ENCODE results near the gene C10orf67. TPM values are rescaled to one million over a fixed set of nuclear protein-coding genes. Genes with fewer than 3 reads are reported as not detected.
"Not testable (repeated sequence)": the region's sequence is repeated elsewhere in the genome, so short reads cannot be mapped to it uniquely, and the experiment has no call there.

C10orf67 gene
- 0.04 TPM for total RNA-seq
- polyA plus RNA-seq (ENCODE audit: insufficient read depth in 1 of 8, insufficient read length in 8 of 8, low replicate concordance in 1 of 8) = under 1 TPM in 7 of 8 donors, not detected in 1; 0.06 to 0.37 (median 0.23) TPM
- long read RNA-seq, donor 1 = 0 reads
- long read RNA-seq, donor 2 = 0 reads
- long read RNA-seq, donor 3 = 0 reads
- long read RNA-seq, donor 4 = 0 reads
- long read RNA-seq, donor 5 = 0 reads
- long read RNA-seq, donor 6 = 0 reads
- long read RNA-seq, donor 7 = 0 reads
- long read RNA-seq, donor 8 = 0 reads
- long read RNA-seq, donor 9 = 0 reads
- long read RNA-seq, donor 10 = 0 reads
- long read RNA-seq, donor 11 = 0 reads

- Histone ChIP-seq H3K27ac (ENCODE audit: low read length) (no peak within 1 kb of the TSS), H3K4me3 (ENCODE audit: low read length) (peak within 1 kb of the TSS; percentile 48), H3K36me3 (ENCODE audit: control insufficient read depth, insufficient read depth, low read length) (no peaks in the 10 kb centered on the region), H3K4me1 (ENCODE audit: control insufficient read depth, insufficient read depth, low read length) (peaks cover 11% of the 10 kb centered on the region), H3K9me3 (replicated peaks; ENCODE audit: control insufficient read depth, low read depth, low read length) (no peaks in the 10 kb centered on the region), H3K27me3 (ENCODE audit: control insufficient read depth, insufficient read depth, low read length) (peaks cover 23% of the 10 kb centered on the region)
- DNase-seq = peak; percentile 34
- 0% methylated on average over 19 of the region's 31 CpGs for WGBS (ENCODE audit: insufficient coverage)
Measured at GRCh38 chr10:23344241-23344841, at the start of gene C10orf67. Gene C10orf67, minus strand, starts transcription at chr10:23344797. Its CDS starts 23 bp downstream, at chr10:23344774.

GRCh38 chr10:23391821-23392220, 47.2 kb upstream of the C10orf67 start:
- H3K27me3 ChIP-seq (ENCODE audit: control insufficient read depth, insufficient read depth, low read length) = no peaks in the 10 kb centered on the region
- no peak overlapping the region for H3K4me3 ChIP-seq (ENCODE audit: low read length)
- no peaks in the 10 kb centered on the region for H3K4me1 ChIP-seq (ENCODE audit: control insufficient read depth, insufficient read depth, low read length)
- DNase-seq = no peak
- no CpG with 5 or more reads among the region's 2 CpGs for WGBS (ENCODE audit: insufficient coverage)
- no peaks in the 10 kb centered on the region for H3K36me3 ChIP-seq (ENCODE audit: control insufficient read depth, insufficient read depth, low read length)
- no peaks in the 10 kb centered on the region for H3K9me3 ChIP-seq (replicated peaks; ENCODE audit: control insufficient read depth, low read depth, low read length)
- H3K27ac ChIP-seq (ENCODE audit: low read length) = no peak overlapping the region

- Histone ChIP-seq H3K9me3 (replicated peaks; ENCODE audit: control insufficient read depth, low read depth, low read length) (no peaks in the 10 kb centered on the region), H3K4me3 (ENCODE audit: low read length) (no peak overlapping the region), H3K36me3 (ENCODE audit: control insufficient read depth, insufficient read depth, low read length) (no peaks in the 10 kb centered on the region), H3K4me1 (ENCODE audit: control insufficient read depth, insufficient read depth, low read length) (no peaks in the 10 kb centered on the region), H3K27ac (ENCODE audit: low read length) (no peak overlapping the region), H3K27me3 (ENCODE audit: control insufficient read depth, insufficient read depth, low read length) (no peaks in the 10 kb centered on the region)
- 86% methylated on average over 1 of the region's 4 CpGs for WGBS (ENCODE audit: insufficient coverage)
- no peak for DNase-seq
Measured at GRCh38 chr10:23390809-23391208, 46.2 kb upstream of the C10orf67 start.

DNA sequence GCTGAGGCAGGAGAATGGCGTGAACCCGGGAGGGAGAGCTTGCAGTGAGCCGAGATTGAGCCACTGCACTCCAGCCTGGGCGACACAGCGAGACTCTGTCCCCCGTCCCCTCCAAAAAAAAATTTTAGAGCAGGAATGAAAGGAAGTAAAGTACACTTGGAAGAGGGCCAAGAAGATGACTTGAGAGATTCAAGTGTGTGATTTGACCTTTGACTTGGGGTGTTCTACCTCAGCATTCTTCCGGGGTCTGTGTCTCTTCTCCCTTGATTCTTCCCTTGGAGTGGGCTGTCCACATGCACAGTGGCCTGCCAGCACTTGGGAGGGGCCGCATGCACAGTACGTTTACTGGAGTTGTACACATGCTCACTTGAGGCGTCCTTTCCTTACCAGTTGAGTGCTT, 45.8 kb upstream of the C10orf67 start:
- not testable (repeated sequence) for H3K27me3 ChIP-seq (ENCODE audit: control insufficient read depth, insufficient read depth, low read length); H3K9me3 ChIP-seq (replicated peaks; ENCODE audit: control insufficient read depth, low read depth, low read length); H3K36me3 ChIP-seq (ENCODE audit: control insufficient read depth, insufficient read depth, low read length); H3K4me1 ChIP-seq (ENCODE audit: control insufficient read depth, insufficient read depth, low read length); H3K27ac ChIP-seq (ENCODE audit: low read length); DNase-seq; H3K4me3 ChIP-seq (ENCODE audit: low read length)
- 86% methylated on average over 8 of the region's 10 CpGs for WGBS (ENCODE audit: insufficient coverage)

DNA sequence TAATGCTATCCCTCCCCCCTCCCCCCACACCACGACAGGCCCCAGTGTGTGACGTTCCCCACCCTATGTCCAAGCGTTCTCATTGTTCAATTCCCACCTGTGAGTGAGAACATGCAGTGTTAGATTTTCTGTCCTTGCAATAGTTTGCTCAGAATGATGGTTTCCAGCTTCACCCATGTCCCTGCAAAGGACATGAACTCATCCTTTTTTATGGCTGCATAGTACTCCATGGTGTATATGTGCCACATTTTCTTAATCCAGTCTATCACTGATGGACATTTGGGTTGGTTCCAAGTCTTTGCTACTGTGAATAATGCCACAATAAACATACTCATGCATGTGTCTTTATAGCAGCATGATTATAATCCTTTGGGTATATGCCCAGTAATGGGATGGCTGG, 42.9 kb upstream of the C10orf67 start:
- not testable (repeated sequence) for H3K9me3 ChIP-seq (replicated peaks; ENCODE audit: control insufficient read depth, low read depth, low read length); H3K27me3 ChIP-seq (ENCODE audit: control insufficient read depth, insufficient read depth, low read length); DNase-seq; H3K4me3 ChIP-seq (ENCODE audit: low read length); H3K27ac ChIP-seq (ENCODE audit: low read length); H3K36me3 ChIP-seq (ENCODE audit: control insufficient read depth, insufficient read depth, low read length); H3K4me1 ChIP-seq (ENCODE audit: control insufficient read depth, insufficient read depth, low read length)
- no CpG with 5 or more reads among the region's 3 CpGs for WGBS (ENCODE audit: insufficient coverage)

- H3K4me3 ChIP-seq (ENCODE audit: low read length) = no peak overlapping the region
- DNase-seq = no peak
- H3K9me3 ChIP-seq (replicated peaks; ENCODE audit: control insufficient read depth, low read depth, low read length) = no peaks in the 10 kb centered on the region
- WGBS (ENCODE audit: insufficient coverage) = no CpG with 5 or more reads among the region's 3 CpGs
- no peak overlapping the region for H3K27ac ChIP-seq (ENCODE audit: low read length)
- H3K4me1 ChIP-seq (ENCODE audit: control insufficient read depth, insufficient read depth, low read length) = no peaks in the 10 kb centered on the region
- H3K27me3 ChIP-seq (ENCODE audit: control insufficient read depth, insufficient read depth, low read length) = no peaks in the 10 kb centered on the region
- H3K36me3 ChIP-seq (ENCODE audit: control insufficient read depth, insufficient read depth, low read length) = no peaks in the 10 kb centered on the region
Measured at GRCh38 chr10:23386052-23386451, 41.5 kb upstream of the C10orf67 start.

DNA sequence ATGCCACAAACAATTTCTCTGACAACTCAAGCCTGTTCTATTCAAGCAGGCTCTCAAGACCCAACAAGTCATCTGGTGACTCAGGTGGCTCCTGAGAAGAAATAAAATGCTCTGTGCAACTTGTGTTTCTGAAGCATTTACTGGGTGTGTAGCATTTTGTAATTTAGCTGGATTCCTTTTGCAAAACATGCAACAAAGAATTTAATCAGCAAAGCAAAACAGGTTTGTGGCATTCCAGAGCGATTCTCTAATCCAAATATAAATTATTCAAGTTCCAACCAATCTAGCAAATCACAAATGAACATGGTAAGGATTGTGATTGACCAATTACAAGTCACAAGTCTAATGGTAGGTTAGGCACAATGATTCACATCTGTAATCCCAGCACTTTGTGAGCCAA, 39.8 kb upstream of the C10orf67 start:
- Histone ChIP-seq H3K4me3 (ENCODE audit: low read length) (no peak overlapping the region), H3K27ac (ENCODE audit: low read length) (no peak overlapping the region), H3K9me3 (replicated peaks; ENCODE audit: control insufficient read depth, low read depth, low read length) (no peaks in the 10 kb centered on the region), H3K4me1 (ENCODE audit: control insufficient read depth, insufficient read depth, low read length) (no peaks in the 10 kb centered on the region), H3K36me3 (ENCODE audit: control insufficient read depth, insufficient read depth, low read length) (no peaks in the 10 kb centered on the region), H3K27me3 (ENCODE audit: control insufficient read depth, insufficient read depth, low read length) (no peaks in the 10 kb centered on the region)
- no peak for DNase-seq
- no CpG with 5 or more reads among the region's 1 CpG for WGBS (ENCODE audit: insufficient coverage)

- Histone ChIP-seq H3K4me1 (ENCODE audit: control insufficient read depth, insufficient read depth, low read length) (no peaks in the 10 kb centered on the region), H3K36me3 (ENCODE audit: control insufficient read depth, insufficient read depth, low read length) (no peaks in the 10 kb centered on the region)
- WGBS (ENCODE audit: insufficient coverage) = no CpG with 5 or more reads among the region's 2 CpGs
Measured at GRCh38 chr10:23383637-23384036, 39.0 kb upstream of the C10orf67 start.

GRCh38 chr10:23381298-23382040, 36.9 kb upstream of the C10orf67 start:
- Histone ChIP-seq H3K4me3 (ENCODE audit: low read length) (no peak overlapping the region), H3K4me1 (ENCODE audit: control insufficient read depth, insufficient read depth, low read length) (no peaks in the 10 kb centered on the region), H3K27me3 (ENCODE audit: control insufficient read depth, insufficient read depth, low read length) (no peaks in the 10 kb centered on the region), H3K27ac (ENCODE audit: low read length) (no peak overlapping the region), H3K36me3 (ENCODE audit: control insufficient read depth, insufficient read depth, low read length) (no peaks in the 10 kb centered on the region), H3K9me3 (replicated peaks; ENCODE audit: control insufficient read depth, low read depth, low read length) (no peaks in the 10 kb centered on the region)
- DNase-seq = no peak
- 50% methylated on average over 1 of the region's 3 CpGs for WGBS (ENCODE audit: insufficient coverage)

More at GRCh38 chr10:23383637-23384036, 39.0 kb upstream of the C10orf67 start:
- Histone ChIP-seq H3K4me3 (ENCODE audit: low read length) (no peak overlapping the region), H3K9me3 (replicated peaks; ENCODE audit: control insufficient read depth, low read depth, low read length) (no peaks in the 10 kb centered on the region), H3K27ac (ENCODE audit: low read length) (no peak overlapping the region), H3K27me3 (ENCODE audit: control insufficient read depth, insufficient read depth, low read length) (no peaks in the 10 kb centered on the region)
- no peak for DNase-seq

DNA sequence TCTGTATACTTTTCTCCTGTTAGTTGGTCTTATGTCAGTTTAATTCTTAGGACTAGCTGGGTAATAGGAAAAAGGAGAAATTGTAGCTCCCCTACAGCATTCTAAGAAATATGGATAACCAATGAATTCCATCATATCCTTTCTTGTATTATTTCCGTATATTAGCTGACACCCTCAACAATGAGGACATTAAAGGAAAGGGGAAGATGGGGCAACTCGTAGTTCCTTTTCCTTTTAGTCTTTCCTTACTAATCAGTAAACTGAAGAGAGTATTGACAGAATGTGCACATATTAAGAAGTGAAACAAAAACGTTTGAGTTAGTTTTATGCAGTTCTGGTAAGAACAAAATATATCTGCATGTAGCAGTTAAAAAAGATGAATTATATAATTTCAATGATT, 35.1 kb upstream of the C10orf67 start:
- no peak overlapping the region for H3K27ac ChIP-seq (ENCODE audit: low read length)
- no peaks in the 10 kb centered on the region for H3K27me3 ChIP-seq (ENCODE audit: control insufficient read depth, insufficient read depth, low read length)
- H3K4me3 ChIP-seq (ENCODE audit: low read length) = no peak overlapping the region
- DNase-seq = peak; percentile 42
- no CpG with 5 or more reads among the region's 3 CpGs for WGBS (ENCODE audit: insufficient coverage)
- H3K4me1 ChIP-seq (ENCODE audit: control insufficient read depth, insufficient read depth, low read length) = no peaks in the 10 kb centered on the region
- H3K9me3 ChIP-seq (replicated peaks; ENCODE audit: control insufficient read depth, low read depth, low read length) = no peaks in the 10 kb centered on the region
- H3K36me3 ChIP-seq (ENCODE audit: control insufficient read depth, insufficient read depth, low read length) = no peaks in the 10 kb centered on the region
